H1 (cell line): ENCODE measurements around the gene NAA10. TPM values are rescaled to one million over a fixed set of nuclear protein-coding genes. Genes with fewer than 3 reads are reported as not detected.

Experiments used
- CTCF ChIA-PET: fragments of 300-600 bp; sonication (Branson Sonifier 250); formaldehyde crosslinking; loops from one replicate; lab custom pipeline; 2021; ENCODE audit not compliant: partially characterized antibody; lab: Charles Lee
- POLR2A ChIA-PET: fragments of 300-600 bp; sonication (Branson Sonifier 250); formaldehyde crosslinking; loops from one replicate; lab custom pipeline; 2021; ENCODE audit warnings: inconsistent platforms; ENCODE audit not compliant: partially characterized antibody; lab: Charles Lee
- DNase-seq, 2 experiments: peaks; one replicate each; pipeline versions ENCODE4 v3.0.0 to v3.0.0-alpha.2; 2010 to 2022; ENCODE audit warnings: low spot score in 2 of 2, low read depth in 1 of 2, mixed read lengths in 1 of 2
- FAIRE-seq: peaks from 2 replicates; lab custom pipeline; 2011; peaks lifted over from hg19 to GRCh38; lab: Jason Lieb, UNC
- H2AFZ ChIP-seq: 2 replicates; pipeline ENCODE4 v1.8.1; 2012; ENCODE audit warnings: low read length, inconsistent platforms
- H2AK5ac ChIP-seq: 2 replicates; pipeline ENCODE4 v1.6.1; 2013; ENCODE audit warnings: low read depth, low read length
- H2BK120ac ChIP-seq: replicated peaks from 2 replicates; pipeline ENCODE3; 2013; ENCODE audit warnings: low read depth, low read length, inconsistent platforms
- H2BK12ac ChIP-seq: 2 replicates; pipeline ENCODE4 v1.6.1; 2013; ENCODE audit warnings: low read depth, low read length
- H2BK15ac ChIP-seq: 2 replicates; pipeline ENCODE4 v1.6.1; 2013; ENCODE audit warnings: low read length
- H2BK20ac ChIP-seq: 2 replicates; pipeline ENCODE4 v1.6.1; 2013; ENCODE audit warnings: low read length
- H2BK5ac ChIP-seq: 2 replicates; pipeline ENCODE4 v1.6.1; 2013; ENCODE audit warnings: low read depth, low read length
- H3K14ac ChIP-seq: 2 replicates; pipeline ENCODE4 v1.6.1; 2013; ENCODE audit warnings: inconsistent platforms; ENCODE audit not compliant: insufficient read length
- H3K18ac ChIP-seq: 2 replicates; pipeline ENCODE4 v1.6.1; 2013; ENCODE audit warnings: low read length; ENCODE audit errors: extremely low read depth
- H3K23ac ChIP-seq: 2 replicates; pipeline ENCODE4 v1.6.1; 2013; ENCODE audit warnings: inconsistent platforms; ENCODE audit not compliant: insufficient read length
- H3K23me2 ChIP-seq: 2 replicates; pipeline ENCODE4 v1.6.1; 2013; ENCODE audit warnings: low read depth, low read length
- H3K27ac ChIP-seq: 2 replicates; pipeline ENCODE4 v1.6.1; 2011; ENCODE audit warnings: low read depth, low read length, inconsistent platforms
- H3K27me3 ChIP-seq, 4 experiments: replicated peaks in 1 of 4; 1 replicate in 1 of 4; 2 replicates in 3 of 4; pipeline versions ENCODE4 v1.6.1 to v1.8.1; 2011 to 2013; ENCODE audit warnings: low read length in 3 of 4, mild to moderate bottlenecking in 3 of 4, inconsistent platforms in 2 of 4, mixed read lengths in 2 of 4, moderate library complexity in 1 of 4; ENCODE audit not compliant: control insufficient read depth in 3 of 4, insufficient read depth in 3 of 4; ENCODE audit errors: extremely low read depth in 1 of 4
- H3K36me3 ChIP-seq, 4 experiments: 2 replicates each; pipeline versions ENCODE4 v1.6.1 to v1.8.1; 2011 to 2013; ENCODE audit warnings: mild to moderate bottlenecking in 4 of 4, low read length in 3 of 4, moderate library complexity in 2 of 4, control low read depth in 1 of 4, inconsistent platforms in 1 of 4; ENCODE audit not compliant: insufficient read depth in 4 of 4, control insufficient read depth in 2 of 4
- H3K4ac ChIP-seq: replicated peaks from 2 replicates; pipeline ENCODE3; 2013; ENCODE audit warnings: low read length, low read depth, mixed read lengths, inconsistent platforms; ENCODE audit not compliant: insufficient read length
- H3K4me1 ChIP-seq, 4 experiments: replicated peaks in 1 of 4; 1 replicate in 1 of 4; 2 replicates in 3 of 4; pipeline versions ENCODE4 v1.6.1 to v1.8.1; 2011 to 2013; ENCODE audit warnings: low read length in 3 of 4, inconsistent platforms in 2 of 4, mixed read lengths in 1 of 4; ENCODE audit not compliant: insufficient read depth in 4 of 4, control insufficient read depth in 3 of 4
- H3K4me2 ChIP-seq, 2 experiments: 2 replicates each; pipeline versions ENCODE4 v1.6.1 to v1.8.1; 2011 to 2013; ENCODE audit warnings: low read depth in 2 of 2, low read length in 2 of 2, control low read depth in 1 of 2, inconsistent platforms in 1 of 2, mild to moderate bottlenecking in 1 of 2; ENCODE audit not compliant: insufficient read depth in 1 of 2
- H3K4me3 ChIP-seq, 4 experiments: fragments of 200-600, 300-600 bp in 1 of 4; sonication (generic), shearing (Covaris generic), sonication (Bioruptor Twin) in 1 of 4; 2 replicates each; pipeline versions ENCODE4 v1.5.1 to v1.8.1; 2011 to 2016; ENCODE audit warnings: low read length in 4 of 4, low read depth in 3 of 4, control low read depth in 2 of 4, inconsistent platforms in 2 of 4, mild to moderate bottlenecking in 2 of 4, mixed read lengths in 1 of 4, moderate library complexity in 1 of 4; ENCODE audit not compliant: insufficient read depth in 2 of 4; ENCODE audit errors: extremely low read depth in 1 of 4
- H3K56ac ChIP-seq: replicated peaks from 2 replicates; pipeline ENCODE3; 2013; ENCODE audit warnings: low read depth, mild to moderate bottlenecking, mixed read lengths, low read length, inconsistent platforms; ENCODE audit not compliant: insufficient read length
- H3K79me1 ChIP-seq: 2 replicates; pipeline ENCODE4 v1.6.1; 2013; ENCODE audit warnings: low read depth, low read length, control low read depth
- H3K79me2 ChIP-seq, 2 experiments: 2 replicates each; pipeline versions ENCODE4 v1.6.1 to v1.8.1; 2012 to 2013; ENCODE audit warnings: low read length in 2 of 2, mild to moderate bottlenecking in 2 of 2, inconsistent platforms in 1 of 2; ENCODE audit not compliant: insufficient read depth in 2 of 2, control insufficient read depth in 1 of 2
- H3K9ac ChIP-seq, 4 experiments: replicated peaks in 1 of 4; 1 replicate in 1 of 4; 2 replicates in 3 of 4; pipeline versions ENCODE4 v1.6.1 to v1.8.1; 2011 to 2013; ENCODE audit warnings: low read depth in 3 of 4, low read length in 3 of 4, control low read depth in 2 of 4, mild to moderate bottlenecking in 2 of 4, moderate library complexity in 2 of 4, inconsistent platforms in 1 of 4; ENCODE audit errors: extremely low read depth in 1 of 4
- H3K9me3 ChIP-seq, 2 experiments: 2 replicates each; pipeline versions ENCODE4 v1.6.1 to v1.8.1; 2012 to 2013; ENCODE audit warnings: mild to moderate bottlenecking in 2 of 2, moderate library complexity in 2 of 2, control low read depth in 1 of 2, inconsistent platforms in 1 of 2, low read depth in 1 of 2, low read length in 1 of 2, mixed read lengths in 1 of 2; ENCODE audit not compliant: insufficient read depth in 2 of 2
- H4K20me1 ChIP-seq, 2 experiments: replicated peaks in 1 of 2; 2 replicates each; pipeline versions ENCODE3 to v1.8.1; 2011 to 2013; ENCODE audit warnings: inconsistent platforms in 2 of 2, low read length in 2 of 2, mild to moderate bottlenecking in 1 of 2; ENCODE audit not compliant: insufficient read depth in 2 of 2, control insufficient read depth in 1 of 2
- H4K5ac ChIP-seq: 2 replicates; pipeline ENCODE4 v1.6.1; 2013; ENCODE audit warnings: low read length, low read depth, mixed read lengths, inconsistent platforms; ENCODE audit not compliant: insufficient read length
- H4K8ac ChIP-seq: 2 replicates; pipeline ENCODE4 v1.8.0; 2013; ENCODE audit warnings: mild to moderate bottlenecking, moderate library complexity, low read length, inconsistent platforms; ENCODE audit not compliant: insufficient read depth; ENCODE audit errors: extremely low read depth
- H4K91ac ChIP-seq: replicated peaks from 2 replicates; pipeline ENCODE3; 2013; ENCODE audit warnings: low read length, mixed read lengths, inconsistent platforms; ENCODE audit not compliant: insufficient read length
- CBX8 ChIP-seq: fragments of 300-800, 300-1000 bp; sonication (generic); IDR thresholded peaks from 2 replicates; pipeline ENCODE4 v1.7.1; 2016; ENCODE audit warnings: low read depth, low read length, borderline replicate concordance
- CHD2 ChIP-seq: IDR thresholded peaks from 2 replicates; pipeline ENCODE4 v1.6.1; 2012; ENCODE audit warnings: low read length, improper control_type of control experiment
- FOSL1 ChIP-seq: IDR thresholded peaks from 2 replicates; pipeline ENCODE4 v1.6.1; 2011; ENCODE audit warnings: mild to moderate bottlenecking, low read depth, low read length, moderate library complexity; ENCODE audit not compliant: insufficient read depth
- GABPA ChIP-seq: IDR thresholded peaks from 2 replicates; pipeline ENCODE4 v1.6.1; 2011; ENCODE audit warnings: mild to moderate bottlenecking, low read length, moderate library complexity, borderline replicate concordance; ENCODE audit not compliant: insufficient read depth
- JUND ChIP-seq: IDR thresholded peaks from 2 replicates; pipeline ENCODE4 v1.6.1; 2011; ENCODE audit warnings: mild to moderate bottlenecking, improper control_type of control experiment, low read length
- KDM1A ChIP-seq: fragments of 200-600, 300-600 bp; sonication (generic); IDR thresholded peaks from 2 replicates; pipeline ENCODE4 v1.7.1; 2016; ENCODE audit warnings: mild to moderate bottlenecking, low read length, borderline replicate concordance
- POLR2A ChIP-seq, 2 experiments: IDR thresholded peaks; 1 replicate in 1 of 2; 2 replicates in 1 of 2; pipeline ENCODE4 v1.6.1; 2011; ENCODE audit warnings: low read depth in 2 of 2, low read length in 2 of 2, mild to moderate bottlenecking in 2 of 2; ENCODE audit errors: control extremely low read depth in 1 of 2
- SAP30 ChIP-seq: fragments of 300-600 bp; sonication (generic); IDR thresholded peaks from 2 replicates; pipeline ENCODE4 v1.7.1; 2012; ENCODE audit warnings: low read length, moderate library complexity, mild to moderate bottlenecking, inconsistent platforms; ENCODE audit not compliant: insufficient read depth, insufficient replicate concordance
- SP1 ChIP-seq: IDR thresholded peaks from 2 replicates; pipeline ENCODE4 v1.6.1; 2011; ENCODE audit warnings: low read depth, low read length
- SP2 ChIP-seq: IDR thresholded peaks from 2 replicates; pipeline ENCODE4 v1.6.1; 2012; ENCODE audit warnings: mild to moderate bottlenecking, low read length, inconsistent platforms
- TAF7 ChIP-seq: optimal IDR thresholded peaks from 2 replicates; pipeline ENCODE3; 2011; ENCODE audit warnings: low read depth, mild to moderate bottlenecking, inconsistent platforms, low read length, moderate library complexity, borderline replicate concordance
- WGBS, 2 experiments: shearing (Covaris generic) in 1 of 2; methylation state at CpG; one replicate each; pipeline versions ENCODE4 v1.1.6 to v1.1.7; 2013 to 2015; ENCODE audit warnings: low lambda C conversion rate in 2 of 2, mixed read lengths in 2 of 2, inconsistent platforms in 1 of 2, low coverage in 1 of 2, missing lambda C conversion rate in 1 of 2; ENCODE audit not compliant: insufficient replicate concordance in 2 of 2, insufficient coverage in 1 of 2, insufficient read length in 1 of 2; ENCODE audit errors: extremely low coverage in 1 of 2, missing lambda C conversion rate in 1 of 2; 5-methylcytosine and 5-hydroxymethylcytosine counted together
- polyA plus RNA-seq, 7 experiments: library from polyadenylated mRNA; depleted of rRNA in 3 of 7; stranded (reverse) in 5 of 7; unstranded in 2 of 7; fragments of >200 nt in 5 of 7; fragments of 200-250 nt in 2 of 7; gene quantifications; 1 replicate in 5 of 7; 2 replicates in 1 of 7; 4 replicates in 1 of 7; pipeline versions ENCODE4 v1.2.1 to v1.2.3, GENCODE V29; 2011 to 2013; ENCODE audit warnings: missing spikeins in 2 of 7, mixed read lengths in 2 of 7
- total RNA-seq: library from RNA; stranded (reverse); fragmentation: NEBNext Ultra II Directional; extraction: Animal tissue kit (Norgen Biotek cat#: 25700); gene quantifications from 2 replicates; pipeline ENCODE4 v1.2.1, GENCODE V29; 2021
- TF ChIP-seq, protein P1 (sequence below), 3 experiments: IDR thresholded peaks; 1 replicate in 2 of 3; 2 replicates in 1 of 3; pipeline versions ENCODE4 v1.5.1 to v1.6.1; 2011; ENCODE audit warnings: low read length in 3 of 3, mild to moderate bottlenecking in 3 of 3, inconsistent platforms in 2 of 3, low read depth in 1 of 3, moderate library complexity in 1 of 3; ENCODE audit not compliant: insufficient read depth in 1 of 3; ENCODE audit errors: control extremely low read depth in 1 of 3

NAA10 gene
- total and polyA plus RNA-seq, 2 of the 8 experiments (the other 6 are each of a cell fraction or from before 2014, with no cell fraction given) = 80.4 to 98.8 TPM

DNA sequence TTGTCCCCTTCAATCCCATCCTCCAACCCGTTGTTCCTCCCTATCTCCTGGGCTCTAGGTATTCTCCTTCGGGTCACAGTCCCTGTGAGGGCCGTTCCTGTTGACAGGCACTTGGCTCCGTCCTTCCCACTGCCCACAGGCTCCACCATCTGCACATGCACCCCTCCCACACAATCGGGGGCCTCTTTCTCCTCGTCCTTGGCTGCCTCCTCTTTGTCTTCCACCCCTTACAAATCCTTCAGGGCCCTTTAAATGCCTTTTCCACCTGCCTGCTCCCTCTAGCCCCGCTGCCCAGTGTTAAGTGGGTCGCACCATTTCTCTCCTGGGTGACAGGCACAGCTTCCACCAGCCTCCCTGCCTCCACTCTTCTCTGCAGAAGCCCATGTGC is 33.1 kb downstream of the NAA10 start:
- FAIRE-seq (no peak), DNase-seq (no peak)
- Histone ChIP-seq H3K23ac (no peak overlapping the region), H2BK20ac (no peak overlapping the region), H3K4me2 (no peak overlapping the region), H2BK12ac (peak overlapping the region; percentile 60; the same call in 1 of the 2 replicates), H4K20me1 (peaks cover 0 to 4% of the 10 kb centered on the region in 2 experiments), H4K5ac (no peak overlapping the region), H3K56ac (no peak overlapping the region), H4K8ac (no peak overlapping the region), H3K9ac (no peak overlapping the region), H2BK5ac (peak overlapping the region; percentile 78; the same call in 1 of the 2 replicates), H3K4ac (no peak overlapping the region), H2AK5ac (no peak overlapping the region), H3K4me1 (peaks cover 0 to 12% (median 0%) of the 10 kb centered on the region in 4 experiments; a peak in 1 of 7 replicates), H3K79me2 (no peaks in the 10 kb centered on the region), H3K36me3 (no peaks in the 10 kb centered on the region), H3K18ac (no peak overlapping the region; the same call in 1 of the 2 replicates), H2BK120ac (no peak overlapping the region), H3K4me3 (no peak overlapping the region), H3K27me3 (no peaks in the 10 kb centered on the region), H3K79me1 (no peaks in the 10 kb centered on the region), H2BK15ac (no peak overlapping the region), H2AFZ (no peak overlapping the region), H4K91ac (peak overlapping the region; percentile 95), H3K14ac (no peak overlapping the region), H3K9me3 (no peaks in the 10 kb centered on the region), H3K27ac (no peak overlapping the region), H3K23me2 (peaks cover 3% of the 10 kb centered on the region; the same call in 1 of the 2 replicates)
- CTCF ChIA-PET = interaction anchor here (1.6 kb wide), 1 partner anchor 8 kb away, joined by 4 read pairs; no protein-coding TSS in a partner anchor
- POLR2A ChIA-PET = no interaction called here
- 78% methylated on average over 8 of the region's 8 CpGs; no CpG with 5 or more reads in 1 of the 2 experiments for WGBS, 2 experiments
- TF ChIP-seq GABPA = no peak
- TF ChIP-seq SP1 = no peak
- TF ChIP-seq FOSL1 = no peak
- TF ChIP-seq CHD2 = no peak
- TF ChIP-seq POLR2A (IDR thresholded peaks at IDR 0.05; ENCODE audit: control extremely low read depth in 1 of 2, low read depth in 2 of 2, low read length in 2 of 2) = no peak
- TF ChIP-seq JUND = no peak
- no peak for TF ChIP-seq CBX8
- TF ChIP-seq TAF7 = no peak
- no peak for TF ChIP-seq SP2
- no peak for TF ChIP-seq SAP30
- TF ChIP-seq, protein P1, sequence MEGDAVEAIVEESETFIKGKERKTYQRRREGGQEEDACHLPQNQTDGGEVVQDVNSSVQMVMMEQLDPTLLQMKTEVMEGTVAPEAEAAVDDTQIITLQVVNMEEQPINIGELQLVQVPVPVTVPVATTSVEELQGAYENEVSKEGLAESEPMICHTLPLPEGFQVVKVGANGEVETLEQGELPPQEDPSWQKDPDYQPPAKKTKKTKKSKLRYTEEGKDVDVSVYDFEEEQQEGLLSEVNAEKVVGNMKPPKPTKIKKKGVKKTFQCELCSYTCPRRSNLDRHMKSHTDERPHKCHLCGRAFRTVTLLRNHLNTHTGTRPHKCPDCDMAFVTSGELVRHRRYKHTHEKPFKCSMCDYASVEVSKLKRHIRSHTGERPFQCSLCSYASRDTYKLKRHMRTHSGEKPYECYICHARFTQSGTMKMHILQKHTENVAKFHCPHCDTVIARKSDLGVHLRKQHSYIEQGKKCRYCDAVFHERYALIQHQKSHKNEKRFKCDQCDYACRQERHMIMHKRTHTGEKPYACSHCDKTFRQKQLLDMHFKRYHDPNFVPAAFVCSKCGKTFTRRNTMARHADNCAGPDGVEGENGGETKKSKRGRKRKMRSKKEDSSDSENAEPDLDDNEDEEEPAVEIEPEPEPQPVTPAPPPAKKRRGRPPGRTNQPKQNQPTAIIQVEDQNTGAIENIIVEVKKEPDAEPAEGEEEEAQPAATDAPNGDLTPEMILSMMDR (IDR thresholded peaks at IDR 0.05; ENCODE audit: control extremely low read depth in 1 of 3, insufficient read depth in 1 of 3, low read depth in 1 of 3, low read length in 3 of 3) = no peak
- TF ChIP-seq KDM1A = no peak
